Activated CD4-positive, alpha-beta T cell treated with anti-CD3 and anti-CD28 coated beads, Interleukin-2, Interleukin-6, amounts not matched to agents 100 ng/mL and 50 ng/mL, durations not matched to agents 16 hours and 8 hours (primary cell): Measurements from ENCODE around the gene TAS1R3.
"Not testable (repeated sequence)": the region's sequence is repeated elsewhere in the genome, so short reads cannot be mapped to it uniquely, and the experiment has no call there.

Source experiments
- DNase-seq: peaks from one replicate; pipeline ENCODE4 v3.0.0-alpha.2; 2020

TAS1R3 gene

DNA sequence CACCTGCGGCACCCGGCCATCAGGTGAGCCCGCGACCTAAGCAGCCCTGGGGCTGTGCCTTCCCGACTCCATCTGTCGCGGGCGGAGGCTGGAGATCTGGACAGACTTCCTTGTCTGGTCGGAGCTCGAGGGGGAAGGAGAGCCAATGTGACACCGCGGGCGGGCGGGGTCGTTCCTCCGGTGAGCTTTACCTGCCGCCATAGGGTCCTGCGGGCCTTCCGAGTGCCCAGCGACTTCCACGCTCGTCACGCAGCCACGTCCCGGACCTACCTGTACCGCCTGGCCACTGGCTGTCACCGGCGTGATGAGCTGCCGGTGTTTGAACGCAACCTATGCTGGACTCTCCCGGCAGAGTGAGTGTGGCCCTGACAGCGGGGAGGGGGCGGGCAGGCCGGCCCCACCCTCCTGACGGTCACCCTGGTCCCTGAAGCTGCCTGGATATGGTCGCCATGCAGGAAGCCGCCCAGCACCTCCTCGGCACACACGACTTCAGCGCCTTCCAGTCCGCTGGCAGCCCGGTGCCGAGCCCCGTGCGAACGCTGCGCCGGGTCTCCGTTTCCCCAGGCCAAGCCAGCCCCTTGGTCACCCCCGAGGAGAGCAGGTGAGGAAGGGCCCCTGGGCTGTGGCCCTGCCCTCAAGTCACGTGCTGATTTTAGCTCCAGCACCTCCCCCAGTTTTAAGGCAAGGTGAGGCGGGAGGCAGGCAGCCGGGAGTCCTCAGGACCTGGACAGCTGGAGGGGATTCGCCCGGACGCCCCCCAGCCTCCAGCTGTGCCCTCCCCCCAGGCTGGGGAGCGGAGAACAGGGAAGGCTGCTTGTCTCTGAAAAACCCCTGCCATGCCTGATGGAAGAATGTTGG, 21.6 kb upstream of the TAS1R3 start:
- peak; percentile 32 for DNase-seq

DNA sequence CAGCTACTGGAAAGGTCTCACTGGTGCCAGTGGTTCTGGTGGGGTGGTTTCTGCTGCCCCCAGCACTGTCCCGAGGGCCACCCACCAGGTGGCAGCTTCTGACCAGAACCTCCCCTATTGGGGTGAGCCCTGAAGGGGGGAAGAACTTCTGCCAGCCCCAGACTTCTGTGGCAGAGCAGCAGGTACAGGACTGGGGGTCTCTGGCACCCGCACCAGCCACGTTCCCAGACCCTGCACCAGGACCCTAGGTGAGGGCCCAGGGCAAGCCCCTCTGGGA, 21.0 kb upstream of the TAS1R3 start:
- DNase-seq = no peak

GRCh38 chr1:1310476-1311053, 20.5 kb upstream of the TAS1R3 start:
- no peak for DNase-seq

GRCh38 chr1:1311107-1312104, 19.7 kb upstream of the TAS1R3 start:
- DNase-seq = no peak

- no peak for DNase-seq
Observed at GRCh38 chr1:1312450-1313314, 18.4 kb upstream of the TAS1R3 start.

DNA sequence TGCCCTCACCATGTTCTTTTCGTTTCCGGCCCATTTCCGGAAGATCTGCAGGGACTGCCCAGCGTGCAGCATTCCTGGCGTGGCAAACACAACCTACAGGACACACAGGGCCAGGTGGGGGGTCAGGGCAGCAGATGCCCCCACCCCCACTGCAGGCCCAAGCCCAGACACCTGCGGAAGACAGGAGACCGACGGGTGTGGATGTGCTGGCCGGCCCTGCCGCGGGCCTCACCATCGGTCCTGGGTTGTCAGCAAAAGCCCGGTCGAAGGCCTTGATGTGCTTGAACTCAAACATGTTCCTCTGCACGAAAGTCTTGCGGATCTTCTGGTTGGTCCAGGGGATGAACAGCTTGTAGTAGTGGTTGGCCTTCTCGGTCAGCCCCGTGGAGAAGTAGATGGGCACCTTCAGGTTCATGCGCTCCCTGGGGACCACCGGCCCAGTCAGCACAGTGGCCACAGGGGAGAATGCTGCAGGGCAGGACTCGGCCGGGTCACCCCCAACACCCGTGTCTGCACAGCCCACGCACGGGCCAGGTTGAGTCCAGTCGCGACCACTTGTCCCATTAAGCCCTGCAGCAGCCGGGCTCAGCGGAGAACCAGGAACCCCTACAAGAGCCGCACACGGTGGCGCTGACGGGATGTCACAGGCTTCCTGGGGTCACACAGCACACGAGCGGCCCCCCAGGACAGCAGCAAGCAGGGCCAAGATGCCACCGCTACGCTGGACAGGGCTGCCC, 17.4 kb upstream of the TAS1R3 start:
- no peak for DNase-seq

DNA sequence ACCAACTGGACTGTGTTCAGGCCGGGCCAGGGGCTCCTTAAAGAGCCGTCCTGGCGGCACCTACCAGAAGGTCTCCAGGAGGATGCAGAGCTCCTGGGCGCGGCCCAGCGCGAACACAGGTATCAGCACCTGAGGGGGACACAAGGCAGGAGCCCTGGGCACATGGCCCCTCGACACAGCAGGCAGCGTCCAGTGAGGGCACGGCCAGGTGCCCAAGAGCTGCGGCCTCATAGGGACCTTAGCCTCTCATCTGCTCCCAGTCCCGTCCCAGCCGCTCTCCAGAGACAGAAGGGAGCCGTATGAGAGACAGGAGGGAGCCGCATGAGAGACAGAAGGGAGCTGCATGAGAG, 16.9 kb upstream of the TAS1R3 start:
- DNase-seq = no peak

- no peak for DNase-seq
Observed at GRCh38 chr1:1314678-1315335, 16.3 kb upstream of the TAS1R3 start.

GRCh38 chr1:1315435-1315954, 15.6 kb upstream of the TAS1R3 start:
- DNase-seq = no peak

GRCh38 chr1:1316199-1316598, 14.9 kb upstream of the TAS1R3 start:
- DNase-seq = not testable (repeated sequence)

DNA sequence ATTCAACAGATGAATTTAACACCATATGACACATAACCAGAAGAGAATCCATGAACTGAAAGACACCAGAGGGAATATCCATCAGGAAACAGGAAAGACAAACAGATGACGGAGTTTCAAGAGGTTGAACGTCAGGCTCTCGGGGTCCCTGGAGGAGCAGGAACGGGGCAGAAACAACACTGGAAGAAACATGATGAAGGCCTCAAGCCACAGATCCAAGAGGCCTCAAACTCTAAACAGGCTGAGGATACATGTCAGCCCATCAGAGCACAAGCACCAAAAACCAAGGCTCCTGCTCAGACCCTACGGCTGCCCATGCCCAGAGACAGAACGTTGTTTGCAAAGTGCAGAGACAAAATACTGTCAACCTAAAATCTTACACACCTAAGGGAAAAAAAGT, 13.7 kb upstream of the TAS1R3 start:
- DNase-seq = no peak

GRCh38 chr1:1318131-1318652, 12.9 kb upstream of the TAS1R3 start:
- DNase-seq = no peak

DNA sequence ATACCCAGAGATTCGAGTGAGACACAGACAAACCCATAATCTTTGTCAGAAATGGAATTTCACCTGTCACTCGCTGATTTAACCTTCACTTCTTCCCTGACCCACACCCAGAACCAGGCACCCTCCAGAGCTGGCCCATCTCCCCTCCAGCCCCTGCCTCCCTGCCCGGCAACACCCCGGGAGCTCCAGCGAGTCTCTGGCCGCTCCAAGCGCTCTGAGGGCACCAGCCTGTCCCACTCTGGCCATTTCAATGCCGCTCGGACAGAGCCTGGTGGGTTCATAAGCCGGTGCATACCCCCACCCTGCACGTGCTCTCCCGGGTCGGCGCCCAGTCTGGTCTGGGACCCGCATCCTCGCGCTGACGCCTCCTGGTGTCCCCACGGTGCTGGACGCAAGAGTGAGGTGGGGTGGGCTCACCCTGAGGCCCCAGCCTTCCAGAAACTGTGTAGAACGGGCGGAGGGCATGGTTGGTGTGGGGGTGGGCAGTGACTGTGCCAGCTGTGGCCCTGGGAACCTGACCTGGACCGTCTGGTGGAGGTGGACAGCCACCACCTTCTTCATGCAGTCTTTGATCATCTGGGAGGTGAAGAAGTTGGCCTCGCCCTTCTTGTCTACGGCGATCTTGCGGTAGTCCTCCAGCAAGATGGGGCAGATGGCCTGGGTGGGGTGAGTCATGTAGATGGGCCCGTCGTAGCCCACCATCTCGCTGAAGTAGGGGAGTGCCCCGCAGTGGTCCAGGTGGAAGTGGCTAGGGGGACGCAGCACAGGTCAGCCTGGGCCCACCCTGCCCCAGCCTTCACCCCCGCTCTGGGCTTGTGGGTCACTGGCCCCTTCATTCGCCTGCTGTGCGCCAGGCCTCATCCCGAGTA, 12.1 kb upstream of the TAS1R3 start:
- no peak for DNase-seq

GRCh38 chr1:1319646-1319941, 11.5 kb upstream of the TAS1R3 start:
- no peak for DNase-seq

DNA sequence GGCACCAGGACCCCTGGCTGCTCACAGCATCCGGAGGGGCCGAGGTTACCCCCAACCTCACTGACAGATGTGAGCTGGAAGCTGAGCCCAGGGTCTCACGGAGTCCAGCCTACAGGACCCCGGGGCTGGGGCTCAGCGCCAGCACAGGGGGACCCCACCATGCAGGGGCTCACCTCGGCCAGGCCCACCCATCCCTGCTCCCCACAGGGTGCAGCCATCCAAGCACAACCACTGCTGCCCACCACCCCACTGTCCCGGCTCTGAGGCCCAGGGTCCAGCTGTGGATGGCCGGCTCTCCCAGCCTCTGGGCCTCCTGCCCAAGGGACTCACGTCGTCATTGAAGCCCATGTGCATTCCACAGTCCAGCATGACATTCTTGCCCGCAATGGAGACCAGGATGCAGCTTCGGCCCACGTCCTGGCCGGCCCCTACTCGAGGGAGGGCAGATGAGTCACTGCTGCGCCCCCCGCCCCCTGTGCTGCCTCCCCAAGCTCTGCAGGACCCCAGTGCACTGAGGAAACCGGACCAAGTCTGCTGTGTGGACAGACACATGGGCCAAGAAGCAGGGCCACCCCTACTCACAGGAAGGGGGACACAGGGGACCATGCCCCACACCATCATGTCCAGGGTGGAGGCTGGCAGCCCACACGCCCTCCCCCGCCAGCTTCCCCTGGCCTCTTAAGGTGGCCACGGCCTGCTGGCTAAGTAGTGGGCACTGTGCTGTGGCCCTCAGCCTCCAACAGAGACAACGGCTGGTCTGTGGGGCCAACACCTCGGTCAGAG, 10.2 kb upstream of the TAS1R3 start:
- DNase-seq = no peak

DNA sequence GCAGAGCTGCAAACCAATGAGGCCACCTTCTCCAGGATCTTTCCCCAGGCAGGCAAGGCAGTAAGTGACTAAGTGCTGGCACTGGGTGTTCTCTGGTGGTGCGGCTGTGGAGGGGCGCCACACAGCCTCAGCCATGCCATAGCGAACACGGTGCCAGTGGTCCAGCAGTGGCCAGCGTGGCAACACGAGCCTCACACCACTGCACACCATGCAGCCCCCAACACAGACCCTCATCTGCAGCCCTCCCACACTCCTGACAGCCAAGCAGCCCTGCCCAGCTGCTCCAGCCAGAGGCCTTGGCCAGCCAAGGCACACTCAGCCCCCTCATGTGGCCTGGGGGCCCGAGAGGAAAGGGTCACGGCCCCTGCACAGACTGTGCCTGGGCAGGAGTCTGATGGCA, 9.6 kb upstream of the TAS1R3 start:
- no peak for DNase-seq

DNA sequence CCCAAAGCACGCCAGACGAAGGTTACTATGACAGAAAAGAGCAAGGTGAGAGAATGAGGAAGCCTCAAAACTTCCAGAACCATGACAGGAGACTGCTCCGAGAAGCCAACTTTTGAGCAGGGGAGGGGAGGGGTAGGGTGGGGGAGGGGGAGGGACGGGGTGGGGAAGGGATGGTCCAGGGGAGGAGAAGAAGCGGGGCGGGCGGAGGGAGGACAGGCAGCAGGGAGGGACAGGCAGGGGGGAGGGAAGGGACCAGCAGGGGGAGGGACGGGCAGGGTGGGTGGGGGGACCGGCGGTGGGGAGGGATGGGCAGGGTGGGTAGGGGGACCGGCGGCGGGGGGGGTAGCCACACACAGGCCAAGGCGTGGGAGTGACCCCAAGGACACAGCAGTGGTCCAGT, 8.7 kb upstream of the TAS1R3 start:
- no peak for DNase-seq

DNA sequence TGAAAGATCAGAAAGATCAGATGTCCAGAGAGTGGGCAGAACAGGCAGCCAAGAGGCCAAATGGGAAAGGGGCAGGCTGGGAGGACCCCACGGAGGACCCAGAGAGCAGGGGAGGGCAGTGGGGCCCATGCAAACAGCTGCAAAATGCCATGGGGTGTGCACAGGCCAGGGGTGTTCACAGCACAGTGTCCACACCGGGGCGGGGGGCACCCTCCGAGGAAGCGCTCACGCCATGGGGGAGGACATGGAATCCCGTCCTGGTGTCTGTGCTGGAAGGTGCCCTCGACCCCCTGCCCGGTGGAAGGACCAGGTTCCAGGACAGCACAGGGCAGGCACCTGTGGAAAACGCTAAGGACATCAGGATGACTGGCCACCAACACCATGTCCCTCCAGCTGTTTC, 8.1 kb upstream of the TAS1R3 start:
- no peak for DNase-seq

DNA sequence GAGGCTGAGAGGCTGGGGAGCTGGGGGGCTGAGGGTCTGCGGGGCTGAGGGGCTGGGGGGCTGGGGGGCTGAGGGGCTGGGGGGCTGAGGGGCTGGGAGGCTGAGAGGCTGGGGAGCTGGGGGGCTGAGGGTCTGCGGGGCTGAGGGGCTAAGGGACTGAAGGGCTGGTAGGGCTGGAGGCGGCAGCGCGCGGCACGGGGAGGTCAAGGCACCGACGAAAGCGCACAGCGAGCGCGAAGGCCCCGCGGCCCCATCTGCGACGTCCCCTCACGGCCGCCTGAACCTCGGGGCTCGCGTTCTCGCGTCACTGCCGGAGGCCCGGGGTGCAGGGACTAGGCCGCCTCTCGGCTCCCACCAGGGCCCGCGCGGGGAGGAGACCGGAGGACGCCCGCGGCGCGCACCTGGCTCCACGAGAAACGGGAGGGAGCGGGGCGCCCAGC, 7.0 kb upstream of the TAS1R3 start:
- no peak for DNase-seq
